Transverse colon (tissue), 4 donors: Measurements from ENCODE around the gene TMEM138. TPM values are rescaled to one million over a fixed set of nuclear protein-coding genes. Genes with fewer than 3 reads are reported as not detected.
"Not testable (repeated sequence)": the region's sequence is repeated elsewhere in the genome, so short reads cannot be mapped to it uniquely, and the experiment has no call there.

Source experiments
- DNase-seq: peaks from one replicate; pipeline ENCODE4 v3.0.0-alpha.2; 2019
- H3K27ac ChIP-seq, 4 donors: fragments of 200-600 bp; sonication (generic); 2 replicates each; pipeline ENCODE4 v1.5.1; 2016 to 2018; ENCODE audit warnings: inconsistent platforms in 4 of 4
- H3K27me3 ChIP-seq: fragments of 200-600 bp; sonication (generic); 2 replicates; pipeline ENCODE4 v1.5.1; 2017; ENCODE audit warnings: inconsistent platforms
- H3K36me3 ChIP-seq, 4 donors: fragments of 200-600 bp; sonication (generic); 2 replicates each; pipeline ENCODE4 v1.5.1; 2017 to 2019; ENCODE audit warnings: inconsistent platforms in 4 of 4
- H3K4me1 ChIP-seq, 4 donors: fragments of 200-600 bp; sonication (generic); 2 replicates each; pipeline ENCODE4 v1.5.1; 2017 to 2020; ENCODE audit warnings: inconsistent platforms in 4 of 4
- H3K4me3 ChIP-seq, 4 donors: fragments of 200-600 bp; sonication (generic); 1 replicate in 1 of 4; 2 replicates in 3 of 4; pipeline versions ENCODE4 v1.5.1 to v1.6.1; 2017 to 2019; ENCODE audit warnings: inconsistent platforms in 4 of 4
- H3K9me3 ChIP-seq, 2 donors: fragments of 200-600 bp; sonication (generic); 2 replicates each; pipeline ENCODE4 v1.5.1; 2017 to 2019; ENCODE audit warnings: inconsistent platforms in 2 of 2
- CTCF ChIP-seq, 5 experiments: fragments of 200-600 bp in 3 of 5; fragments of 450-650 bp in 2 of 5; sonication (generic) in 3 of 5; IDR thresholded peaks; 1 replicate in 2 of 5; 2 replicates in 3 of 5; pipeline ENCODE4 v1.5.1; 2016 to 2017; ENCODE audit warnings: antibody characterized with exemption in 5 of 5, inconsistent platforms in 3 of 5, mild to moderate bottlenecking in 2 of 5, moderate library complexity in 1 of 5
- EP300 ChIP-seq: sonication (generic); formaldehyde crosslinking; IDR thresholded peaks from one replicate; pipeline ENCODE4 v1.6.1; 2017; ENCODE audit warnings: antibody characterized with exemption, low read depth
- POLR2A ChIP-seq: fragments of 450-650 bp; IDR thresholded peaks from one replicate; pipeline ENCODE4 v1.6.1; 2016; ENCODE audit warnings: antibody characterized with exemption, mild to moderate bottlenecking, moderate library complexity
- POLR2AphosphoS5 ChIP-seq, 3 donors: sonication (generic); formaldehyde crosslinking; IDR thresholded peaks; one replicate each; pipeline ENCODE4 v1.6.1; 2016; ENCODE audit warnings: antibody characterized with exemption in 3 of 3
- WGBS, 2 donors: methylation state at CpG; one replicate each; pipeline ENCODE4 v1.1.5; 2018; ENCODE audit warnings: low coverage in 1 of 2; 5-methylcytosine and 5-hydroxymethylcytosine counted together
- in situ Hi-C, 4 donors: fragments of 200-750 bp; cut with MboI; loops; one replicate each; pipeline versions ENCODE4 v1.15.0 to v1.15.1; 2017; ENCODE audit warnings: low sequenced_read_pairs in 3 of 4, low pct_ligation_motif_present in 1 of 4, low pct_unique_long_range_greater_than_20kb in 1 of 4
- intact Hi-C: fragments of 100-400 bp; cut with DNase I; formaldehyde crosslinking; loops from one replicate; pipeline ENCODE4 v1.15.1; 2023; ENCODE audit warnings: low total_unique reads
- total RNA-seq, 4 donors: library from RNA; depleted of rRNA; stranded (reverse); fragments of >200 nt; gene quantifications; one replicate each; pipeline ENCODE4 v1.1.0, GENCODE V29; 2016

Gene TMEM138
- total RNA-seq, 4 donors from 2014 or later, result 27.9 to 51.6 (median 35.6) TPM

- in situ Hi-C loops, result loop anchor here in 1 of 4 donors (25.0 kb wide), 1 partner anchor 117 kb away; no protein-coding TSS in a partner anchor
- H3K27me3 ChIP-seq, result no peaks in the 10 kb centered on the region
- H3K9me3 ChIP-seq, result no peaks in the 10 kb centered on the region
- H3K4me3 ChIP-seq, result no peak overlapping the region
- H3K4me1 ChIP-seq, result peaks cover 0 to 25% (median 5%) of the 10 kb centered on the region in 4 donors
- DNase-seq, result no peak
- intact Hi-C loops, result no loop called here
- H3K27ac ChIP-seq, result peak overlapping the region; percentile 26 to 67 (median 54)
- no peaks in the 10 kb centered on the region for H3K36me3 ChIP-seq
- WGBS, 2 donors, result 78% methylated on average over 5 of the region's 5 CpGs; no CpG with 5 or more reads in 1 of the 2 donors
- no peak for TF ChIP-seq EP300
- TF ChIP-seq POLR2AphosphoS5 (IDR thresholded peaks at IDR 0.05), result peak in 2 of 3 donors; percentile 23 to 57
- TF ChIP-seq POLR2A, result no peak
- no peak for TF ChIP-seq CTCF (IDR thresholded peaks at IDR 0.05)
Measured at GRCh38 chr11:61378713-61379313, 16.6 kb downstream of the TMEM138 start.

GRCh38 chr11:61380884-61381283 is 18.7 kb downstream of the TMEM138 start:
- in situ Hi-C loops (loop anchor here in 3 of 4 donors (10.0 to 25.0 kb wide), 2 partner anchors 46 to 119 kb away; partner anchors contain the start of genes DDB1 (in 2 of the 3) and TKFC (in 2 of the 3)), intact Hi-C loops (no loop called here)
- peak overlapping the region in 3 of 4 donors; percentile 67 to 75 (median 71) for H3K27ac ChIP-seq
- no peaks in the 10 kb centered on the region for H3K36me3 ChIP-seq
- TF ChIP-seq POLR2AphosphoS5 (IDR thresholded peaks at IDR 0.05) (no peak), EP300 (peak; percentile 21)
- H3K4me3 ChIP-seq, result no peak overlapping the region
- DNase-seq, result no peak
- 56 to 65% methylated on average over 9 of the region's 9 CpGs for WGBS, 2 donors
- H3K4me1 ChIP-seq, result peaks cover 0 to 31% (median 7%) of the 10 kb centered on the region in 4 donors
- no peaks in the 10 kb centered on the region for H3K27me3 ChIP-seq
- H3K9me3 ChIP-seq, result no peaks in the 10 kb centered on the region

- intact Hi-C loops, result loop anchor here (2.0 kb wide), 1 partner anchor 47 kb away; no protein-coding TSS in a partner anchor
- H3K4me1 ChIP-seq, result peaks cover 0 to 30% (median 7%) of the 10 kb centered on the region in 4 donors
- in situ Hi-C loops, result loop anchor here in 3 of 4 donors (10.0 to 25.0 kb wide), 2 partner anchors 49 to 122 kb away; partner anchors contain the start of genes DDB1 (in 2 of the 3) and TKFC (in 2 of the 3)
- not testable (repeated sequence) for H3K9me3 ChIP-seq, H3K36me3 ChIP-seq, H3K27ac ChIP-seq, DNase-seq, H3K27me3 ChIP-seq, H3K4me3 ChIP-seq
- WGBS, 2 donors, result 80 to 95% methylated on average over 3 to 5 of the region's 5 CpGs
Measured at GRCh38 chr11:61383859-61384258, 21.7 kb downstream of the TMEM138 start.

GRCh38 chr11:61384271-61385242 is 22.4 kb downstream of the TMEM138 start:
- Histone ChIP-seq H3K27ac (no peak overlapping the region), H3K9me3 (no peaks in the 10 kb centered on the region), H3K4me3 (no peak overlapping the region), H3K27me3 (no peaks in the 10 kb centered on the region), H3K4me1 (peaks cover 0 to 23% (median 7%) of the 10 kb centered on the region in 4 donors), H3K36me3 (no peaks in the 10 kb centered on the region)
- in situ Hi-C loops (loop anchor here (5.0 to 25.0 kb wide), 3 partner anchors 47 to 122 kb away; partner anchors contain the start of genes DDB1 (in 2 of the 4) and TKFC (in 2 of the 4)), intact Hi-C loops (loop anchor here (2.0 kb wide), 1 partner anchor 48 kb away; no protein-coding TSS in a partner anchor)
- DNase-seq, result no peak
- WGBS, 2 donors, result 81 to 89% methylated on average over 3 to 15 of the region's 15 CpGs
- TF ChIP-seq POLR2AphosphoS5 (IDR thresholded peaks at IDR 0.05), result no peak
- no peak for TF ChIP-seq EP300
- no peak for TF ChIP-seq CTCF (IDR thresholded peaks at IDR 0.05)
- TF ChIP-seq POLR2A, result no peak
